Nephron (organoid): ENCODE results near the gene CASP7.
A peak's percentile ranks its signal among the peaks of the same experiment; 100 is the strongest.
"Not testable (repeated sequence)": the region's sequence is repeated elsewhere in the genome, so short reads cannot be mapped to it uniquely, and the experiment has no call there.

Source experiments
- H3K27ac Mint-ChIP-seq, 3 experiments: 2 replicates each; pipeline ENCODE4 v1.8.0; 2020; ENCODE audit warnings: mixed read lengths in 3 of 3, mild to moderate bottlenecking in 2 of 3, moderate library complexity in 1 of 3
- H3K27me3 Mint-ChIP-seq: 2 replicates; pipeline ENCODE4 v1.8.0; 2021; ENCODE audit warnings: low read depth, mild to moderate bottlenecking, moderate library complexity, mixed read lengths
- H3K36me3 Mint-ChIP-seq: 2 replicates; pipeline ENCODE4 v1.8.0; 2020; ENCODE audit warnings: low read depth, mixed read lengths
- H3K4me1 Mint-ChIP-seq: 2 replicates; pipeline ENCODE4 v1.8.0; 2020; ENCODE audit warnings: mixed read lengths
- H3K4me3 Mint-ChIP-seq, 3 experiments: 2 replicates each; pipeline ENCODE4 v1.8.0; 2020; ENCODE audit warnings: mild to moderate bottlenecking in 3 of 3, mixed read lengths in 3 of 3, moderate library complexity in 2 of 3
- H3K9me3 Mint-ChIP-seq: 2 replicates; pipeline ENCODE4 v1.8.0; 2020; ENCODE audit warnings: mixed read lengths
- CTCF ChIP-seq, 3 experiments: fragments of 200-600 bp; sonication (generic); IDR thresholded peaks; one replicate each; pipeline ENCODE4 v1.5.0; 2021; ENCODE audit warnings: antibody characterized with exemption in 3 of 3; ENCODE audit not compliant: unreplicated experiment in 3 of 3

Gene CASP7

DNA sequence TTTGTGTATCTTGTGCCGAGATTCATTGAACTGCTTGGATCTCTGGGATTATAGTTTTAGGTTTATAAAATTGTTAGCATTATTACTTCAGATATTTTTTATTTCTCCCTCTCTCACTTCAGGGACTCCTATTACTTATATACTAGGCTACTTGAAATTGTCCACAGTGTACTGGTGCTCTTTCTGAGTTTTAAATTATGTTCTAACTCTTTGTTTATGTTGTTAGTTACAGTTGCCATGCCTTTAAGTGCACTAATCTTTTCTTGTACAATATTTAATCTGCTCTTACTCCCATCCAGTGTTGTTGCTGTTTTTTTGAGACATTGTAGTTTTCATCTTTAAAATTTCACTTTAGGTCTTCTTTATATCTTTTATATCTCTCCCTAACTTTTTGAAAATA lies 84.9 kb downstream of the CASP7 start:
- Mint-ChIP-seq H3K36me3 (peaks cover 3% of the 10 kb centered on the region), H3K4me1 (no peaks in the 10 kb centered on the region), H3K9me3 (peaks cover 14% of the 10 kb centered on the region), H3K27me3 (peaks cover 5% of the 10 kb centered on the region), H3K4me3 (no peak overlapping the region), H3K27ac (peak overlapping the region in 1 of 3 experiments; percentile 67)
- TF ChIP-seq CTCF (IDR thresholded peaks at IDR 0.05; ENCODE audit: unreplicated experiment in 3 of 3): no peak

DNA sequence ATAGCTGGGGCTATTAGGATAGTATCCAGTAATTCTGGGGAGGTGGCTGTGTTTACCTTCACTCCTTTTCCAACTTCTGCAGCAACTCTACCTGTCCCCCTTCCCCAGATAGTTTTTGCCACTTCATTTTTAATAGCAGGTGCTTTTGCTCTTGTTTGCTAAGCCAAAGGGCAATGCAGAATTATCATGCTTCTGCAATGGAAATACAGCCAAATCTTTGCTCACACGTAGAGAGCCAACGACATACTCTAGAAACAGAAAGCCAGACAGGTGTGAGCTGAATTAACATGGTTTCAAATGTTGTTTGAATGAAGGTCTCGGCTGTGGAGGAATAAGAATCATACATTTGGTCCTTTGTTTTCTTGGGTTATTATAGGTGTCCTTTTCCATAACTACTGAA lies 86.2 kb downstream of the CASP7 start:
- Mint-ChIP-seq H3K4me1 (no peaks in the 10 kb centered on the region), H3K27me3 (peaks cover 12% of the 10 kb centered on the region), H3K9me3 (peaks cover 14% of the 10 kb centered on the region), H3K27ac (no peak overlapping the region), H3K36me3 (peaks cover 3% of the 10 kb centered on the region), H3K4me3 (no peak overlapping the region)
- TF ChIP-seq CTCF (IDR thresholded peaks at IDR 0.05; ENCODE audit: unreplicated experiment in 3 of 3): no peak

GRCh38 chr10:113767222-113767621 lies 87.5 kb downstream of the CASP7 start:
- no peak overlapping the region for H3K27ac Mint-ChIP-seq
- TF ChIP-seq CTCF (IDR thresholded peaks at IDR 0.05; ENCODE audit: unreplicated experiment in 3 of 3): no peak
- peaks cover 19% of the 10 kb centered on the region for H3K27me3 Mint-ChIP-seq
- H3K4me3 Mint-ChIP-seq: no peak overlapping the region
- no peaks in the 10 kb centered on the region for H3K4me1 Mint-ChIP-seq
- peaks cover 14% of the 10 kb centered on the region for H3K9me3 Mint-ChIP-seq
- peaks cover 3% of the 10 kb centered on the region for H3K36me3 Mint-ChIP-seq

GRCh38 chr10:113770346-113770745 lies 90.6 kb downstream of the CASP7 start:
- Mint-ChIP-seq H3K9me3 (no peaks in the 10 kb centered on the region), H3K4me1 (no peaks in the 10 kb centered on the region), H3K27ac (no peak overlapping the region), H3K4me3 (no peak overlapping the region), H3K36me3 (no peaks in the 10 kb centered on the region), H3K27me3 (peaks cover 25% of the 10 kb centered on the region)
- no peak for TF ChIP-seq CTCF (IDR thresholded peaks at IDR 0.05; ENCODE audit: unreplicated experiment in 3 of 3)

- H3K36me3 Mint-ChIP-seq, H3K4me1 Mint-ChIP-seq, H3K27ac Mint-ChIP-seq, H3K4me3 Mint-ChIP-seq, H3K9me3 Mint-ChIP-seq: not testable (repeated sequence)
- peaks cover 25% of the 10 kb centered on the region for H3K27me3 Mint-ChIP-seq
Observed at GRCh38 chr10:113771131-113771530, 91.4 kb downstream of the CASP7 start.

GRCh38 chr10:113775686-113776294 lies 96.1 kb downstream of the CASP7 start:
- Mint-ChIP-seq H3K36me3 (no peaks in the 10 kb centered on the region), H3K27me3 (peaks cover 25% of the 10 kb centered on the region), H3K9me3 (no peaks in the 10 kb centered on the region), H3K4me3 (no peak overlapping the region), H3K27ac (no peak overlapping the region), H3K4me1 (no peaks in the 10 kb centered on the region)
- no peak for TF ChIP-seq CTCF (IDR thresholded peaks at IDR 0.05; ENCODE audit: unreplicated experiment in 3 of 3)
